SK-N-SH treated with all-trans-retinoic acid at 6 μM for 48 hours (cell line): ENCODE results near the gene FAM98C.

Experiments used
- ZC3H10 ChIP-seq: fragments of 250-450 bp; sonication (Bioruptor Pico); IDR thresholded peaks from 2 replicates; pipeline ENCODE4 v1.5.1; 2021; ENCODE audit warnings: mild to moderate bottlenecking, moderate library complexity
- ZFP30 ChIP-seq: fragments of 450-650 bp; formaldehyde crosslinking; IDR thresholded peaks from 2 replicates; pipeline ENCODE4 v1.5.0; 2022; ENCODE audit warnings: mild to moderate bottlenecking, moderate library complexity
- ZNF565 ChIP-seq: fragments of 450-650 bp; formaldehyde crosslinking; conservative IDR thresholded peaks from 2 replicates; pipeline ENCODE4 v1.5.0; 2020; ENCODE audit warnings: low read depth, mild to moderate bottlenecking, moderate library complexity
- TF ChIP-seq, protein P1 (sequence below): fragments of 250-450 bp; sonication (Bioruptor Pico); IDR thresholded peaks from 2 replicates; pipeline ENCODE4 v1.5.1; 2021; ENCODE audit warnings: mild to moderate bottlenecking, moderate library complexity
- TF ChIP-seq, protein P2 (sequence below): fragments of 250-450 bp; sonication (Bioruptor Pico); IDR thresholded peaks from 2 replicates; pipeline ENCODE4 v1.5.1; 2020; ENCODE audit warnings: low read depth, mild to moderate bottlenecking, moderate library complexity
- TF ChIP-seq, protein P3 (sequence below): fragments of 250-450 bp; sonication (Bioruptor Pico); IDR thresholded peaks from 2 replicates; pipeline ENCODE4 v1.8.0; 2020; ENCODE audit warnings: mild to moderate bottlenecking, moderate library complexity, borderline replicate concordance
- TF ChIP-seq, protein P4 (sequence below): fragments of 250-450 bp; sonication (Bioruptor Pico); IDR thresholded peaks from 2 replicates; pipeline ENCODE4 v1.8.0; 2021; ENCODE audit warnings: low read depth, mild to moderate bottlenecking, moderate library complexity, borderline replicate concordance

DNA sequence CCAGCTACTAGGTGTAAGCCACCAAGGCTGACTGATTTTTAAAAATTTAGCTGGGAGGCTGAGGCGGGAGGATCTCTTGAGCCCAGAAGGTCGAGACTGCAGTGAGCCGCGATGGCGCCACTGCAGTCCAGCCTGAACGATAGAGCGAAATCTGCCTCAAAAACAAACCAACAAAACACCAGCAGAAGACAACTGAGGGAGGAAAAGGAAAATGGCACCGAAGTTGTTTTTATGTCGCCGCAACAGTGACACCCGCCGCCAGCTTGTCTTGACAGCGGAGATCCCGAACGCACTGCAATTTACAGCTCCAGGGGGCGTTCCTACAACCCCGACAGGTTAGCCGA is 298 bp upstream of the FAM98C start:
- TF ChIP-seq, protein P1, sequence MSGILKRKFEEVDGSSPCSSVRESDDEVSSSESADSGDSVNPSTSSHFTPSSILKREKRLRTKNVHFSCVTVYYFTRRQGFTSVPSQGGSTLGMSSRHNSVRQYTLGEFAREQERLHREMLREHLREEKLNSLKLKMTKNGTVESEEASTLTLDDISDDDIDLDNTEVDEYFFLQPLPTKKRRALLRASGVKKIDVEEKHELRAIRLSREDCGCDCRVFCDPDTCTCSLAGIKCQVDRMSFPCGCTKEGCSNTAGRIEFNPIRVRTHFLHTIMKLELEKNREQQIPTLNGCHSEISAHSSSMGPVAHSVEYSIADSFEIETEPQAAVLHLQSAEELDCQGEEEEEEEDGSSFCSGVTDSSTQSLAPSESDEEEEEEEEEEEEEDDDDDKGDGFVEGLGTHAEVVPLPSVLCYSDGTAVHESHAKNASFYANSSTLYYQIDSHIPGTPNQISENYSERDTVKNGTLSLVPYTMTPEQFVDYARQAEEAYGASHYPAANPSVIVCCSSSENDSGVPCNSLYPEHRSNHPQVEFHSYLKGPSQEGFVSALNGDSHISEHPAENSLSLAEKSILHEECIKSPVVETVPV (CRISPR knock-in tag): no peak
- TF ChIP-seq ZFP30 (CRISPR knock-in tag) (no peak), ZC3H10 (CRISPR knock-in tag) (no peak), ZNF565 (CRISPR knock-in tag) (no peak)
- TF ChIP-seq, protein P2, sequence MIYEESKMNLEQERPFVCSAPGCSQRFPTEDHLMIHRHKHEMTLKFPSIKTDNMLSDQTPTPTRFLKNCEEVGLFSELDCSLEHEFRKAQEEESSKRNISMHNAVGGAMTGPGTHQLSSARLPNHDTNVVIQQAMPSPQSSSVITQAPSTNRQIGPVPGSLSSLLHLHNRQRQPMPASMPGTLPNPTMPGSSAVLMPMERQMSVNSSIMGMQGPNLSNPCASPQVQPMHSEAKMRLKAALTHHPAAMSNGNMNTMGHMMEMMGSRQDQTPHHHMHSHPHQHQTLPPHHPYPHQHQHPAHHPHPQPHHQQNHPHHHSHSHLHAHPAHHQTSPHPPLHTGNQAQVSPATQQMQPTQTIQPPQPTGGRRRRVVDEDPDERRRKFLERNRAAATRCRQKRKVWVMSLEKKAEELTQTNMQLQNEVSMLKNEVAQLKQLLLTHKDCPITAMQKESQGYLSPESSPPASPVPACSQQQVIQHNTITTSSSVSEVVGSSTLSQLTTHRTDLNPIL: no peak
- TF ChIP-seq, protein P3, sequence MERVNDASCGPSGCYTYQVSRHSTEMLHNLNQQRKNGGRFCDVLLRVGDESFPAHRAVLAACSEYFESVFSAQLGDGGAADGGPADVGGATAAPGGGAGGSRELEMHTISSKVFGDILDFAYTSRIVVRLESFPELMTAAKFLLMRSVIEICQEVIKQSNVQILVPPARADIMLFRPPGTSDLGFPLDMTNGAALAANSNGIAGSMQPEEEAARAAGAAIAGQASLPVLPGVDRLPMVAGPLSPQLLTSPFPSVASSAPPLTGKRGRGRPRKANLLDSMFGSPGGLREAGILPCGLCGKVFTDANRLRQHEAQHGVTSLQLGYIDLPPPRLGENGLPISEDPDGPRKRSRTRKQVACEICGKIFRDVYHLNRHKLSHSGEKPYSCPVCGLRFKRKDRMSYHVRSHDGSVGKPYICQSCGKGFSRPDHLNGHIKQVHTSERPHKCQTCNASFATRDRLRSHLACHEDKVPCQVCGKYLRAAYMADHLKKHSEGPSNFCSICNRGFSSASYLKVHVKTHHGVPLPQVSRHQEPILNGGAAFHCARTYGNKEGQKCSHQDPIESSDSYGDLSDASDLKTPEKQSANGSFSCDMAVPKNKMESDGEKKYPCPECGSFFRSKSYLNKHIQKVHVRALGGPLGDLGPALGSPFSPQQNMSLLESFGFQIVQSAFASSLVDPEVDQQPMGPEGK (CRISPR knock-in tag): no peak
- TF ChIP-seq, protein P4, sequence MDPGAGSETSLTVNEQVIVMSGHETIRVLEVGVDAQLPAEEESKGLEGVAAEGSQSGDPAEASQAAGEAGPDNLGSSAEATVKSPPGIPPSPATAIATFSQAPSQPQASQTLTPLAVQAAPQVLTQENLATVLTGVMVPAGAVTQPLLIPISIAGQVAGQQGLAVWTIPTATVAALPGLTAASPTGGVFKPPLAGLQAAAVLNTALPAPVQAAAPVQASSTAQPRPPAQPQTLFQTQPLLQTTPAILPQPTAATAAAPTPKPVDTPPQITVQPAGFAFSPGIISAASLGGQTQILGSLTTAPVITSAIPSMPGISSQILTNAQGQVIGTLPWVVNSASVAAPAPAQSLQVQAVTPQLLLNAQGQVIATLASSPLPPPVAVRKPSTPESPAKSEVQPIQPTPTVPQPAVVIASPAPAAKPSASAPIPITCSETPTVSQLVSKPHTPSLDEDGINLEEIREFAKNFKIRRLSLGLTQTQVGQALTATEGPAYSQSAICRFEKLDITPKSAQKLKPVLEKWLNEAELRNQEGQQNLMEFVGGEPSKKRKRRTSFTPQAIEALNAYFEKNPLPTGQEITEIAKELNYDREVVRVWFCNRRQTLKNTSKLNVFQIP: no peak
